Measurements from ENCODE around the gene N4BP2.

DNA sequence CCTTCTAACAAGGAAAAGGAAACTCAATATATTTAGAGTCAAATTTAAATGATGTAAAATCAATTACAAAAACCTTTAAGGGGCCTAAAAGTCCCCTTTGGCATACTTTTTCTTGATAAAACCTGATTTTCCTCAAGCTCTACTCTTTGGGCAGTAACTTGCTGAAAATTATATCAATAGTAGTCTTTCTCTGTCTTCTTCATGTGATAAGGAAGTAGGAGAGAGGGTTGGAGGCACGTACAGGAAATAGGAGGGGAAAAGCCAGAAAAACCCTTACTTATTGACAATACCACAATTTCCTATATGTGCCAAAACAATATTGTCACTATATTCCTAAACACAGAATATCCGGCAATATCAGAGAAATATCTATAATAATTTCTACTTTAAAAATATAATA, 149.8 kb downstream of the N4BP2 start:
- TF ChIP-seq, protein P1, sequence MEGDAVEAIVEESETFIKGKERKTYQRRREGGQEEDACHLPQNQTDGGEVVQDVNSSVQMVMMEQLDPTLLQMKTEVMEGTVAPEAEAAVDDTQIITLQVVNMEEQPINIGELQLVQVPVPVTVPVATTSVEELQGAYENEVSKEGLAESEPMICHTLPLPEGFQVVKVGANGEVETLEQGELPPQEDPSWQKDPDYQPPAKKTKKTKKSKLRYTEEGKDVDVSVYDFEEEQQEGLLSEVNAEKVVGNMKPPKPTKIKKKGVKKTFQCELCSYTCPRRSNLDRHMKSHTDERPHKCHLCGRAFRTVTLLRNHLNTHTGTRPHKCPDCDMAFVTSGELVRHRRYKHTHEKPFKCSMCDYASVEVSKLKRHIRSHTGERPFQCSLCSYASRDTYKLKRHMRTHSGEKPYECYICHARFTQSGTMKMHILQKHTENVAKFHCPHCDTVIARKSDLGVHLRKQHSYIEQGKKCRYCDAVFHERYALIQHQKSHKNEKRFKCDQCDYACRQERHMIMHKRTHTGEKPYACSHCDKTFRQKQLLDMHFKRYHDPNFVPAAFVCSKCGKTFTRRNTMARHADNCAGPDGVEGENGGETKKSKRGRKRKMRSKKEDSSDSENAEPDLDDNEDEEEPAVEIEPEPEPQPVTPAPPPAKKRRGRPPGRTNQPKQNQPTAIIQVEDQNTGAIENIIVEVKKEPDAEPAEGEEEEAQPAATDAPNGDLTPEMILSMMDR (IDR thresholded peaks at IDR 0.05 in 8 of 11, conservative IDR thresholded peaks at IDR 0.05 in 3 of 11) = no peak
- TF ChIP-seq POLR2AphosphoS5 (IDR thresholded peaks at IDR 0.05) (no peak), POLR2A (IDR thresholded peaks at IDR 0.05) (no peak)
